Fibroblast of the aortic adventitia (primary cell): Measurements from ENCODE around the gene SRP72. TPM values are rescaled to one million over a fixed set of nuclear protein-coding genes. Genes with fewer than 3 reads are reported as not detected.

Source experiments
- total RNA-seq: library from RNA; depleted of rRNA; stranded (reverse); fragments of >200 nt; gene quantifications from 2 replicates; pipeline ENCODE4 v1.2.3, GENCODE V29; 2012; ENCODE audit warnings: low replicate concordance

The SRP72 gene
- total RNA-seq, 1 donor, result 119 TPM

Other genes with a start within 250 kb of the SRP72 start
- gene AASDH, start 80.1 kb upstream of the SRP72 start, total RNA-seq, result 16.9 and 23.3 TPM in 2 replicates
- gene PPAT, start 32.0 kb upstream of the SRP72 start, total RNA-seq, result 13.7 and 18.4 TPM in 2 replicates
- 13.6 and 62.3 TPM in 2 replicates for gene PAICS, start 31.4 kb upstream of the SRP72 start, total RNA-seq
- 0.09 TPM in 1 of 2 replicates, not detected in the other for gene ARL9, start 38.2 kb downstream of the SRP72 start, total RNA-seq
- 0.36 TPM in 1 of 2 replicates, not detected in the other for gene HOPX, start 213.7 kb downstream of the SRP72 start, total RNA-seq